GM21825 (cell line): ENCODE results near the gene ELOVL2.

Experiments
- ATAC-seq: cut with Tn5 transposase; IDR thresholded peaks from one replicate; pipeline ENCODE4 v1.9.1; 2021; ENCODE audit warnings: mild to moderate bottlenecking, moderate library complexity; ENCODE audit not compliant: unreplicated experiment

ELOVL2 gene

DNA sequence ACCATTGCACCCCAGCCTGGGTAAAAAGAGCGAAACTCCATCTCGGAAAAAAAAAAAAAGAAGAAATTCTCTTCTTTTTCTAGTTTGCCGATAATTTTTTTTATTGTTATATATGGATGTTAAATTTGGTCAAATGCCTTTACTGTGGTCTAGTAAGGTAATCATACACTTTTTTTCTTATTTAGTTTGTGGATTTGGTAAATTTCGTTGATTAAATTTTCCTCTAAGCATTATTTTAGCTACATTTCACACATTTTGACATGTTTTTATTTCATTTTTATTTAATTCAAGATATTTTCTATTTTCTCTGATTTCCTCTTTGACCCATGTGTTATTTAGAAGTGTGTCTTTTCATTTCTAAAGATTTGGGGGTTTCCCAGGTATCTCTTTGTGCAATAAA, 18.0 kb upstream of the ELOVL2 start:
- ATAC-seq = no peak

DNA sequence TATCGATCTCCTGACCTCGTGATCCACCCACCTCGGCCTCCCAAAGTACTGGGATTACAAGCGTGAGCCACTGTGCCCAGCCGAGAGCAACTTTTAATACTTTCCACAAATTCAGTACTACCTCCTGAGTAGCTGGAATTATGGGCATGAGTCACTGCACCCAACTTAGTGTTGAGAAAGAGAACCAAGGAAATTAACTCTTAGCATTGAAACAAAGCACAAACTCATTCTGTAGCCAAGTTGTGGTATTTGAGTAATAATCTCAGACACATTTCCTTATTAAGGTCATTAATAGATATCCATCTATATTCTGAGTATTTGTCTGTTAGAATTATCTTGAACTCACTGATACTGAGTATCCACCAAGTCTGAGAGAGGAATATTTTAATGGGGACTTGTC, 14.3 kb upstream of the ELOVL2 start:
- no peak for ATAC-seq

DNA sequence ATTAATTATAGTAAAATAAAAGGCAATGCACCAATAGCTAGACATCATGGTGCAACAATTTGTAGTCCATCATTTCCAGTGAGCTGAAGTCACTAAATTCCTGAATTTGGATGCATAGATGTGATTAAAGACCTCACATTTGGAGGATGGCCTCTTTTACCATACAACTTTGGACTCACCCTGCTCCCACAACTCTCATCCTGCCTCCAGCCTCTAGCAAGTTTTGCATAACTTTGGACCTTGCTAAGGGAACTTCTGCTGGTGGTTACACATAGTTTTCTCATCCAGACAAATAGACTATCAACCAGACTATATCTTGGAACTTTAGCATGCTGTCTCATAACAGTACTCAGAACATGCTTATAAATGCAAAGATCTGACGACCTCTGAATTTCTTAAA, 12.8 kb upstream of the ELOVL2 start:
- ATAC-seq = no peak

DNA sequence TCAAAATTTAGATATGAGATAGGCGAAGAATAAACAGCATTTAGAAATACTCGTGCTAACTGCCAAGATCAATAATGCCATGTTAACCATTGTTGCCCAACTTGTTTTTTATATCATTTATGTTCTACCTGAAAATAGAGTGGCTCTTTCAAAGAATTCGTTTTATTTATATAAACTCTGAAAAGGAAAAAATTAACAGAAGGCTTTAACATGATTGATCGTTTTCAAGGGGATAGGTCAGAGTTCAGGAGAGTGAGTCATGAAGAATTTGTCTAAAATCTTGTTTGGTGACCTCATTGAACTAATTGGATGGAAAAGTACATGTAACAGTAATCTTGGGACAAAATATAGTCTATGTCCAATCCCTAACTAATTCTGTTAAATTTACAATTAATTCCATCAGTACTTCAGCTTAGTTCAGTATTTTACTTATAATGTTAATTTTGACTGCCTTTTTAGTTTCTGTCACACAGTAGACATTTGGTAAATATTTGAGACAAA, 11.1 kb upstream of the ELOVL2 start:
- no peak for ATAC-seq

DNA sequence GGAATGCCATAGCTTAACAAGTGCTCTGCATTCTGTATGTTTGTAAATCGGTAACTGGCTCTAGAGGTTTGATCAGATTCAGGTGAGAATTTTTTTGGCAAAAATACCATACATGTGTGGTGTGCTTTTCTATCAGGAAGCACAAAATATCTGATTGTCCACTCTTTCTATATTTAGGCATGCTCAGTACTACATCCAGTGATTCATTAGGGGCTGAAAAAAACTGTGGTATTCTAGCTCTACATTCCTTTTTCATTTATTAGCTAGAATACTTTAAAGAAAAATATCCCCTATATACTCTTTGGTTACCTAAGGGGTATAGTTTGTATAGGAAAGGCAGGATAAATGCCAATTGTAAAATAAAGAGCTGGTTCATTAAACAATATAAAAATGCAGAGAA, 10.6 kb upstream of the ELOVL2 start:
- no peak for ATAC-seq

DNA sequence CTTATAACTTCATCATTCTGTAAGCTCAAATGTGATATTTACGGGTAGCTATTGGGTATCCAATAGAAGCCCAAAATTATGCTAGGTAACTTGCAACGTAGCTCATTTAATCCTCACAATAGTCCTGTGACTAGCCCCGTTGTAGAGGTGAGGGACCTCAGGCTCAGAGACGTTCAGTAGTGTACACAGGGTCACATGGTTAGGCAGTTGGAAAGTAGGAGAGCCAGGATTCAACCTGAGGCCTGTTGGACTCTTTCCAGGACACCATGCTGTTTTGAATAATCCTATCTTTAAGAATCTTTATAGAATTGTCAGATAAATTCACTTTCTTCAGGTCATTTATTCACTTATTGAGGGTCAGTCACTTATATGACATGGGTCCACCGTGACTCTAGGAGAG, 9.2 kb upstream of the ELOVL2 start:
- ATAC-seq = no peak

DNA sequence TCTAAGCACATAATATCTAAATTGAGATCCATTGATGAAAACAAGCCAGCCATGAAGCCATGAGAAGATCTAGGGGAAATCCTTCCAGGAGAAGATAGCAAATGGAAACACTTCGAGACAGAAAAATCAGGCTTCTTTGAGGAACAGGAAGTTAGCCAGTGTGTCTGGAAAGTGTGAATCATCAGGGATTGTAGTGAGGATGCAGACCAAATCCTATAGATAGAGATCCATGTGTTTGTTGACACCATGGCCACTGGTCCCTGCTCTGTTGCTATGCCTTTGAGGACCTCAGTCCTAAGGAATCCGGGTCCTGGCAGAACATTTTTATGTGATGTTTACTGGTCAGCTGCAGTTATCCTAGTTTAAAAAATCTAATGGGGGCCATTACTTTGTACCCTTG, 6.6 kb upstream of the ELOVL2 start:
- no peak for ATAC-seq

DNA sequence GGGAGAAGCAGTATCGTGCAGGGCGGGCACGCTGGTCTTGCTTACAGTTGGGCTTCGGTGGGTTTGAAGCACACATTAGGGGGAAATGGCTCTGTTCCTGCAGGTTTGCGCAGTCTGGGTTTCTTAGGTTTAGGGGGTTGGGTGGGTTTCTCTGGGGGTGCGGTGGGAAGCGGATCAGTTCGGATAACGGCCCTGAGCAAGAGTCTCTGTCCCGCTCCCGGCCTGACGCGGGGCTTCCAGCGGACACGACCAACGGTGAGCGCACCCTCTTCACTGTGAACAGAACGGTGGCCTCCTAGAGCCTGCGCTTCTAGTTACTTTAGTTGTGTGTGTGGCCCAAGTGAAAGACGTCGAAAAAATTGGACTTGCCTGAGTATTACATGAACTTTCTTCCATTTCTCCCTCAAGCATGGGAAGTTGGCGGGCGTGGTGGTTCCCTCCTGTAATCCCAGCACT, 635 bp upstream of the ELOVL2 start:
- ATAC-seq = no peak

DNA sequence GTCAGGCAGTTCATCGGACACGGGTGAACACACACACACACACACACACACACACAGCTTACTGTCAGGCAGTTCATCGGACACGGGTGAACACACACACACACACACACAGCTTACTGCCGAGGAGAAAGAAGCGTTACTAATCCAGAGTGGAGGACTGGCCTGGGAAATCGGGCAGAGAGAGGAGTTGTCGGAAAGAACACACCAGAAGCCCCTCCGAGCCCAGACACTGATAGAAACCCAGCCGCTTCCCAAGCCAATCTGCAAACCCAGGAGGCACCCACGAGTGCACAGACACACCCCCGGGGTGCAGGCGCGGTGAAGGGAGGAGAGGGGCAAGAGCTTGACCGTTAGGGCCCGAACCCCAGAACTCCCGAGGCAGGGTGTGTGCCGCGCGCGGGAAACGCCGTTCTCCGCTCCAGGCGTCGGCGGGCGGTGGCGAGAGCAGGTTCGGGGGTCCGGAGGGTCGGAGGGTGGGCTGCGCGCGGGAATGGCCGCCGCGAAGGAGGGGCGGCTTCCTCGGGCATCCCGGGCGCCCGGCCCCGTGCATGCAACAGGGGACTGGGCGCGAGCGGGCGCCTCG, 636 bp downstream of the ELOVL2 start:
- no peak for ATAC-seq

DNA sequence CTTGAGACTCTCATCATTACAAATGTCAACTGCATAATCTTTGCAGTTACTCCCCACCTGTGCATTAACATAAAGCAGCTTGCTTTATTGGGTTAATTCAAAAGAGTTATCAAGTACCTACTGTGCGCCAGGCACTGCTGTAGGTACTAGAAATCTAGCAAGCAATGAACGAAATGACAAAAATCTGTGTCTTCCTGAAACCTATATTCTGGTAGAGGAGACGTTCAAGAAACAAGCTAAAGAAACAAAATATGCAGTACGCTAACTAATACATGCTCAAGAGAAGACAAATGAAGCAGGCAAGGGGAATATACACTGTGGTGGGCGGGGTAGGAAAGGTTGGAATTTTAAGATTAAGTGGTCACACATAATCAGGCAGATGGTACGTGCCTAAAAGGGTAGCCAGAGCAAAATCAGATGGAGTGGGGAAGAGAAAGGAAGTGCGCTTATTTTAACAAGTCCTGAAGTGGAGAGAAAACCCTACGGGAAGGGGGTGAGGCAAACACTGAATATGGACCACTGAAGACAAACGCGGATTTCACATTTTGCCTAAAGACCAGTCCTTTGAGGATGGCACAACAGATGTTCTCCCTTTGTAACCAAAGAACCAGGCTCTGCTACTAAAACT, 1.2 kb downstream of the ELOVL2 start:
- ATAC-seq = no peak

DNA sequence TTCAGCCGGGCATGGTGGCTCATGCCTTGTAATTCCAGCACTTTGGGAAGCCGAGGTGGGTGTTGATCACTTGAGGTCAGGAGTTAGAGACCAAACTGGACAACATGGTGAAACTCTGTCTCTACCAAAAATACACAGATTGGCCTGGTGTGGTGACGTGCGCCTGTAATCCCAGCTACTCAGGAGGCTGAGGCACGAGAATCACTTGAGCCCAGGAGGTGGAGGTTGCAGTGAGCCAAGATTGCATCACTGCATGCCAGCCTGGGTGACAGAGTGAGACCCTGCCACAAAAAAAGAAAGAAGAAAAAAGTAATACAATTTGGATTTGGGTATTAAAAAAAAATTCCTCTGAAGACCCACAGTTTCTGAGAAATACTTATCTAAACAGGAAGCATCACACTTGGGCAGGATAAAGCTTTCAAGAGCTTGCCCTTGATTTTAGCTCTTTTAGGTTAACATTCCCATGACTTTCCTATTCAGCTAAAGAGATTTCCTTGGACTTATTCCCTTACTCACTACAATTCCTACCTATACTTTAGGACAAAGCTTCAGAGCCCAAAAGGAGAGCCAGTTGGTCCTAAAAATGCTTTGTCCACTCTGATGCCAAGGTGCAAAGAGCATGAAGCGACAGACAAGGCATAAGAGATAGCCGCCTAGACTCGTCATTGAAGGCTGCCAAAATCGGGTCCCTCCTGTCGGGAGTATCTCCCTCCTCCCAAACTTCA, 1.9 kb downstream of the ELOVL2 start:
- no peak for ATAC-seq

DNA sequence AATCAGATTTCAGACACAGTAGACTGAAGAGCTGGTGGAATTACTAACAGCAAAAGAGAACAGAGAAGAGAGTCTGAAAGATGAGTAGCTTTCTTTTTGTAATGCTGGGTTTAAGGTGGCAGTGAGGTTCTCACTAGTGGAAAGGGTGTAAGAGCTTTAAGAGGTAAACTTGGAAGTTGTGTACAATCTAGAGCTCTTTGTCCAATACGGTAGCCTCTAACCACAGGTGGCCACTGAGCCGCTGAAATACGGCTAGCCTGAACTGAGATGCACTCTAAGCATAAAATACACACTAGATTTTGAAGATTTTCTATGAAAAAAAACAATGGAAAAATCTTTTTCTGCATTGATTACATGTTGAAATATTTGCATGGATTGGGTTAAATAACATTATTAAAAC, 4.0 kb downstream of the ELOVL2 start:
- ATAC-seq = no peak

DNA sequence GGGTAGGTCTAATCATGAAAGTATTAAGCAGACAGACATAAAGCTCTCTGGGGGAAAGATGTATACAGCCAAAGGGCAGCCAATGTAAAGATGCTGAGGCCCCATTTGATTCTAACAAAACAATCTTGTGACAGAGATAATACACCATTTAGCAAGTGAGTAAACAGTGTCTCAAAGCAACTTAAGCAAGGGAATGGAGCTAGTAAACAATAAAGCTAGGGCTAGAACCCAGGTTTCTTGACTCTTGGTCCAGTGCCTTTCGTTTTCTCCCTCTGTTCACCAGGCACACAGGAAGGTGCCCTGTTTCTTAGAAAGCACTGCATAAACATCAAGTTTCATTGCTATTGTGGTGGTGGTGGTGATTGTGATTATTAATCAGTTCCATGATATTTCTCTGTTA, 5.1 kb downstream of the ELOVL2 start:
- ATAC-seq = no peak

DNA sequence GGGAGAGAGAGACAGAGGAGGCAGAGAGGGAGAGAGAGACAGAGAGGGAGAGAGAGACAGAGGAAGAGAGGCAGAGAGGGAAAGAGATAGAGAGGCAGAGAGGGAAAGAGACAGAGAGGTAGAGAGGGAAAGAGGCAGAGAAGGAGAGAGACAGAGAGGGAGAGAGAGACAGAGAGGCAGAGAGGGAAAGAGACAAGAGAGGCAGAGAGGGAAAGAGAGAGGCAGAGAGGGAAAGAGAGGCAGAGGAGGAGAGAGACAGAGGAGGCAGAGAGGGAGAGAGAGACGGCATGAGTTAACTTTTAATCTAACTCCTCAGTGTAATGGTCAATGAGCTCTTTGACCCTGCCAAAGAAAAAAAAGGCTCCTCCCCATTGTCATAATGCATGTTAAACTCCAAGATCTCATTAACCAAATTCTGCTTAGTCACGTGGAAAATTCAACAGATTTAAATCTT, 7.1 kb downstream of the ELOVL2 start:
- ATAC-seq = no peak

DNA sequence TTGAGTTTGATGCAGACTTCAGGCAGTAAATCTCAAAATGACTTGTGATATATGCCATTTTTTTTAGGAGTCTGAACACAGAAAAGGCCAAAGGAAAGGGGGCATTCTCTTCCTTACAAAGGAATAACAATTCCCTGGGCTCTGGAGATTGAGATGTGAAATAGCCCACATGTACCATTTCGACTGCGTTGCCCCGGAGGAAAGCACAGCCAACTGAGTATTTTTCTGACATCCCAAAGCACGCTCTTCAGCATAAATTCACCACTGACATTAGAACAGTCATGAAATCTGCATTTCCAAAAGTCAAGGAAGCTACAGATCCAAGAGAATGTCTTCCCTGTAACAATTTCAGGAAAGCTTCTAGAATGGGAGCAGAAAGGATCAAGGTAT, 7.8 kb downstream of the ELOVL2 start:
- no peak for ATAC-seq

DNA sequence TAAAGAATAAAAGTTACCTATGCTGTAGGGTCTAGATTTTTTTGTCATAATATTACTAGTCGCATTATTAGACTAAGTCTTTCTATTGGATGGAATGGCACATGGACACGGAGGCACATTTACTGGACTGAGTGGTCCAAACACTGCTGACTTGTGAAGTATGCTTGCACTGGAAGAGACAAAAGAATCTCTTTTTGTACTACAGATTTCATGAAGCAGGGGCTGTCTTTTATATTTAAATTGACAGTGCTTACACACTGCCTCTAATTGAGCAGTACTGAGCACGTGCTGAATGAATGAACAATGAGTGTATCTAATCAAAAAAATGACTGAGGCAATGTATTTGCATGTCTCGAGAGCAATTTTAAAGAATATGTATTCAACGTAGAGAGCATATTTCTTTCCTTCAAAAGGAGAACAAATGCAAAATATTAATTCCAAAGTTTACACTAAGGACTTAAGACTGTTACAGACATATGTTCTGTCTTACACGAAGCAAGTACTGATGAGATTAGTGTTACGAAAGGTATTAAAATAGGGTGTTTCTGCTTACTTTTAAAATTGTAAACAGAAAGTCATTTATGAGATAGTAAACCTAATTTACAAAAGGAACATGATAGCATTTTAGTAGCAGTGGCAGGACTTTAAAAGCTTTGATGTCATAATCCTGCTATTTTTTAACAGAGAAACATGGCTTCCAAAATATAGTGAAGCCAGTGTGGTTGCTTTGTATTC, 8.3 kb downstream of the ELOVL2 start:
- no peak for ATAC-seq

DNA sequence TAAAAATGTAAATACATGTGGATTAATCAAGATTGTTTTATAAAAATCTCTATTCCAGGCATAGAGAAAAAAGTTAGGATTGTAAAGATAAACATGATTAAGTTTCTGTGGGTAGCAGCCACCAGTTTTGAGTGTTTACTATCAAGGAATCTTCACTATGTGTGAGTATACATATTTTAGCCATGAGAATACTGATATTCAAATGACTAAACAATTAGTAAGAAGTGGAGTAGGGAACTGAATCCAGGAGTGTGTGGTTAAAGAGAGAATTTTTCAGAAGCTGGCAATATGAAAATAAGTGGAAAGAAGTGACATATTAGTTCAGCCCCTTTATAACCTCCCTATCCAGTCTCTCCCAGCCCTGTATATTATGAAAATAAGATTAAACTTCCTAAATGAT, 10.3 kb downstream of the ELOVL2 start:
- ATAC-seq = no peak

DNA sequence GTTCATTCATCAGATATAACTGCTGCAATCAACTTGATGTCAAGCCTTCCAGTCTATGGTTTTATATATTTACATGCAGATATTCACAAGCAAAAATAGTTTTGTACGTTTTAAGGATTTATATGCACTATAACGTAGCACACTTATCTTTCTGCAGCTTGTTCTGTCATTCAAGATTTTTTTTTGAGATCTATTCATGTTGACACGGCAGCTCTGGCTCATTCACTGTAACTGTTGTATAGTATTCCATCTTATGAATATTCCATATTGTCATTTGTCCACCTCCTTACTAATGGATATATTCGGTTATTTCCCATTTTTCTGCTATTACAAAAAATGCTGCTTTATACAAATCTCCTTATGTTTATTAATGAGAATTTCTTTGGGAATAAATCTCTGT, 13.2 kb downstream of the ELOVL2 start:
- ATAC-seq = no peak

DNA sequence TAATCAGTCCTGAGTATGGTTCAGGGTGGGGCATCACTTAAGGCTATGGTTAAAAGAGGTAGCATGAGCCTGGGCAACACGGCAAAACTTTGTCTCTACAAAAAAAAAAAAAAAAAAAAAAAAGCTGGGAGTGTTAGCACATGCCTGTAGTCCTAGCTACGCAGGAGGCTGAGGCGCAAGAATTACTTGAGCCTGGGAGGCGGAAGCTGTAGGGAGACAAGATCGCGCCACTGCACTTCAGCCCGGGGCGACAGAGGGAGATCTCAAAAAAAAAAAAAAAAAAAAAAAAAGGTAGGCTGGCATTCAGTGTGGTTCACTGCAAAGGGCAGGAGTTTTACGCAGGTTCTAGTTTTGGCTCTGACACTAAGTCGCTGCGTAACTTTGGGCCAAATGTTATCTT, 15.1 kb downstream of the ELOVL2 start:
- ATAC-seq = no peak

DNA sequence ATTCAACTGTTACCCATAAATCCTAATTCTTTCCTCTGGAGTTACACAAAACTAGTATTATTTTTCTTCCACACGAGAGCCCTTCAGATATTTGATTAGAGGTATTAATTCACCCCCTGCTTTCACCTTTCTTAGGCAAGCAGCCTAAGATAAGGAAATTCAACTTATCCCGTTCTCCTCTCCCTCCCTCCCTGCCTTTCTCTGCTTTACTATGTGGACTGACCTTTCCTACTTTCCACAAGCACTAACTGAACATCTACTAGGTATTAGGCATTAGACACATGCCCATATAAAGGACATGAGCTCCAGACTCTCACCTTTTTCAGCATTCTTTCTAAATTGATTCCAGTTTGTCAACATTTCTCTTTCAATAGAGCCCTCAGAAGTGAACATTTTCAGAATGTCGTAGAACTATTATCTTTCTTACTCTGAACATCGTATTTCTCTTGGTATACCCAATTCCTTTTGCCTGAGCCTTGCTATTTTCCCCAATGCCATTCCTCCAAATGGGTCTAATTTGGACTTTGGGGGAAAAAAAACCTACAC, 16.5 kb downstream of the ELOVL2 start:
- no peak for ATAC-seq

DNA sequence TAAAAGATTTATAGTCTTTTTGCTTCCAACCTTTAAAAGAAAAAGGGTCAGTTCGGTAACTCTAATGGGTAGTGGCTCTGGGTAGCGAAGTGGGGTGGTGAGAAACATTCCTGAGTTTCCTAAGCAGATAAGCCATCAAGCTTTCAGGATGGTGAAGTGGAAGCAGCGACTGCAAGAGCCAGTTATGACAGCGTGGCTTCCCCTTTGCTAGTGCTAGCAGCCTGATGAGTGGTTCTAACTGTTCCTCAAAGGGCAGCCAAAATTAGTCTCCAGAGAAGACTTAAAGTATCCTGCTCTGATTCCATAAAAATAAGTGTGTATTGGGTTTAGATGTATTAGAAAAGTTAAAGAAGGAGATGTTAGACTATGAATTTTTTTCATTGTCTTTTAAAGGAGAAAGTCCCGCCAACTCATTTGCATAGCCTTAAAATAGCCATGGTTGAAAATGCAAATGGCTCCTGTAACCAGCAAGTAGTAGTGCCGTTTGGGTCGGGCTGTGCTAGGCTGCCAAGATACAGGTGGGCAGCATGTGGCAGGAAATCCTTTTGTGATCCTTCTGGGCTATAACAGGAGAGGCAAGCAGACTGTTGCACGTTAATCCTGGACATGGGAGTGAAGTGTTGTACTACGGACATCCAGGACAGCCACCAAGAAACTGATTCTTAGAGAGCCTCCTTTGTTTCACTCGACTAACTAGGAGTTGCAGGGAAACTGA, 18.0 kb downstream of the ELOVL2 start:
- peak; percentile 89 for ATAC-seq
